ENCODE results near the gene RGS16.
"Not testable (repeated sequence)": the region's sequence is repeated elsewhere in the genome, so short reads cannot be mapped to it uniquely, and the experiment has no call there.

RGS16 gene

DNA sequence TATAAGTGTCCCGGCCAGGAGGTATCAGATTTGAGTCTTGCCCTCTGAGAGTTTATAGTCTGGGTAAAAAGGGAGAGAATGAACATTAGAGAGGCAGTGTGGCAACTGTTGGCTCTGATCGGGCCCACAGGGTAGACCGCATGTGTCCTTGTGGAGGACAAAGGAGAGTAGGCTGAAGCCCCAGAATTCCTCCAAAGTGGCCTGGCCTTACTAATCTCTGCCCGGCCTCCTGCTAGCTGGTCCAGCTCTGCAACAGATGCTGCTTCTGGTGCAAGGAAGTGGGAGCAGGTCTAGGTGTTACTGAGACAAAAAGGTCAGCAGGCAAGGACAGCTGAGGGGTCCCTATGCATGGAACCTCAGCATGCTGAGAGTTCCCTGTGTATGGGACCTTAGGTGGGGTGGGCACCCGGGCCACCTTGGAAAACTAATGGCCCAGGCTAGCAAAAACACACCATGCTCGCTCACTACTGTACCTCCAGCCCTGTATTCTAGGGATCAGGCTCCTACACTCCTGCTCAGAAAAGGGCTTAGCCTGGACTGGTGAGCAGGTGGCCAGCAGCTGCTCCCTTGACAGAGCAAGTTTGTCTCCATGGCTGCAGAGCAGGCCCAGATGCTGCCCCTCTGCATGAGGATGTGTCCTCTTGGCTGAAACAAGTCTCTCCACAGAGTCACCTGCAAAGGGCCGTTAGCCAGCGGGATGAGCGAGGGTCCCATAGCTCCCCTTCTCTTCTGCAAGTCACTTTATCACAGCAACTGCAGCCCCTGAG is 30.3 kb upstream of the RGS16 start:
- TF ChIP-seq ZNF274 (IDR thresholded peaks at IDR 0.05; ENCODE audit: low read depth, low read length) = no peak
- H3K4me3 ChIP-seq (ENCODE audit: low read length) = no peak overlapping the region

DNA sequence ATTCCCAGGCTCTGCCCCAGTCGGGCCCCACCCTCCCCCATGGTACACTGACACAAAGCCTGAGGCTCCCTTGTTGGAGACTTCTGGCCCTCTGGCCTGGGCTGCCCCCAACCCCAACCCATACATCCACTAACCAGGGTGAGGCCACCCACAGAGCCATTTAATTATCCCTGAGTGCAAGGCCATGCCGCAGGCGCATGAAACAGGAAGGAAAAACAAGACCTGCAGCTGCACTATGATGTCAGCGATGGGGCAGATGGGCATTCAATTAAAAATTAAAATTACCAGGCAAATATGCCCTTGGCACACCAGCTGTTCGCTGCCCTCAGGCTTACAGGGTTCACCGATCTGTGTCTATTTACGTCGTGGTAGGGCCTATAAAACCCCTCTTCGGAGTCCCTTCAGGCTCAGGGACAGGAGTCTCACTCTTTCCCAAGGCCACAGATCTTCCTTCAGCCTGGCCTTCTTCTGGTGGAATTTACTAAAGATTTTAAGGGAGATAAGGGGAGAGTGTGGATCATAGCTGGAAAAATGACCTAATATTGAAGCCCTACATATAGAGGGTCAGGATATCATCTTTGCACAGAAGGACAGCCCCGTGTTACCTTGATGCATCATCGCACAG is 29.6 kb upstream of the RGS16 start:
- H3K4me3 ChIP-seq (ENCODE audit: low read length) = no peak overlapping the region
- TF ChIP-seq ZNF274 (IDR thresholded peaks at IDR 0.05; ENCODE audit: low read depth, low read length) = no peak

- H3K4me3 ChIP-seq (ENCODE audit: low read length) = no peak overlapping the region
- TF ChIP-seq ZNF274 (IDR thresholded peaks at IDR 0.05; ENCODE audit: low read depth, low read length) = no peak
Measured at GRCh38 chr1:182633031-182633430, 28.8 kb upstream of the RGS16 start.

DNA sequence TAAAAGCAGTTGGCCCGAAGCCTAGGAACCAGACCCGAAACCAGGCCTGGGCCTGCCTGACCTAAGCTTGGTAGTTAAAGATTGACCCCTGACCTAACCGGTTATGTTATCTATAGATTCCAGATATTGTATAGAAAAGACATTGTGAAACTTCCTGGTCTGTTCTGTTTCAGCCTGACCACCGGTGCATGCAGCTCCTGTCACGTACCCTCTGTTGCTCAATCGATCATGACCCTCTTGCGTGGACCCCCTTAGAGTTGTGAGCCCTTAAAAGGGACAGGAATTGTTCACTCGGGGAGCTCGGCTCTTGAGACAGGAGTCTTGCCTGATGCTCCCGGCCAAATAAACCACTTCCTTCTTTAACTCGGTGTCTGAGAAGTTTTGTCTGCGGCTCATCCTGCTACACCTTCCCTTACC is 28.3 kb upstream of the RGS16 start:
- not testable (repeated sequence) for H3K4me3 ChIP-seq (ENCODE audit: low read length)

DNA sequence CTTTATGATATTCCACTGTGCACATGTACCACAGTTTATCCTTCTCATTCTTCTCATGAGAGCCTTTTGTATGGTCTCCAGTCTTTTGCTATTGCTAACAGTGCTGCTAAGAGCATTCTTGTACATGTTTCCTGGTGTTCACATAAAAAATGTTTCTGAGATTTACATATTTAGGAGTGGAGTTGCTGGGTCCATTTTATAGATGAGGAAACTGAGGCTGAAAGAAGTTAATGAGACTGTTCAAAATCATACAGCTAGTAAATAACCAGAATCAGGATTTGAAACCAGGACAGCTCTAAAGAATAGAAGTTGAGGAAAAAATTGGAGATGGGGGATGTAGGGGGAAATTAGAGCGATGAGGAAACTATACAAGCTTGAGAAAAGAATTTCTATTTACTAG is 27.8 kb upstream of the RGS16 start:
- H3K4me3 ChIP-seq (ENCODE audit: low read length) = no peak overlapping the region
- no peak for TF ChIP-seq ZNF274 (IDR thresholded peaks at IDR 0.05; ENCODE audit: low read depth, low read length)

DNA sequence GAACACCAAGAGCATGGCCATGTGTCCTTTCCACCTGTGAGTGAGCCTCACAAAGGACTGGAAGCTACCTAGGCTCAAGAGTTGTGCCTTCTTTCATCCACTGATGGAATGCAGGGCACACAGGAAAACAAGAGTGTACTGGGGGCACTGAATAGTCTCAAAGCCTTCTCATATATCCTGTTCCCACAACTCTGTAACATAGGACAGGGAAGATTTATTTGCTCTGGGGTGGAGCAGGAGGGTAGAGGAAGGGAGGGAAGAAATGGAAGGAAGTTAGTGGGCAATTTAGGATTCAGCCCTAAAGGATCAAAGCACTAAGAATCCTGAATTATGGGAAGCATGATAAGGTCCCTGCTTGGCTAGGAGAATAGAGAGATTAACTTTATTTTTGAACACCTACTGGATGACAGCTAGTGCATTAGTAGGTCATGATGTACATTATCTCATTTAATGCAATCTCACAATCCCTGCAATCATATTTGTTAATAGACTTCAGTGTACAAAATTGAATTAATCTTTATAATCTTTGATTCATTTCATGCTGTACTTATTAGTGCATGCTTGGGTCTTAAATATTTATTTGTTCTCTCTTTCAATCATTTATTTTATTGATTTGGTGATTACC is 27.0 kb upstream of the RGS16 start:
- TF ChIP-seq ZNF274 (IDR thresholded peaks at IDR 0.05; ENCODE audit: low read depth, low read length) = no peak
- no peak overlapping the region for H3K4me3 ChIP-seq (ENCODE audit: low read length)

DNA sequence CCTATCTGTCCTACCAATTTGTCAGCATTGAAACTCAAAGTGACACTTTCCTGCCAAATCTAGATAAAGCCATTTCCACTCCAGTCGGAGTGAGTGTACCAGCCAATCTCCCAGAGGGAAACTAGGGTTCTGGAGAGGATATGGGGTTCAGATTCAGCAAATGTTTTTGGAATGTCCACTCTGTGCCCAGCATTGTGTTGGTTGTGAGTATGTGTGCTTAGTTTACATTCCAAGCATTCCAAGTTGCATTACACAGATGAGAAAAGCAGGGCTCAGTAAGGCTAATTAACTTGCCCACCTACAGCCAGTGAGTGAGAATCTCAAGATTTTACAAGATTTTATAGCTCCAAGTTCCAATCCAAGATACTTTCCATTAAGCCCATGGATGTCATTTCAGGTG is 26.4 kb upstream of the RGS16 start:
- TF ChIP-seq ZNF274 (IDR thresholded peaks at IDR 0.05; ENCODE audit: low read depth, low read length) = no peak
- no peak overlapping the region; the same call in 1 of the 2 replicates for H3K4me3 ChIP-seq (ENCODE audit: low read length)

- no peak for TF ChIP-seq ZNF274 (IDR thresholded peaks at IDR 0.05; ENCODE audit: low read depth, low read length)
- H3K4me3 ChIP-seq (ENCODE audit: low read length) = no peak overlapping the region
Measured at GRCh38 chr1:182629499-182630096, 25.4 kb upstream of the RGS16 start.

- no peak for TF ChIP-seq ZNF274 (IDR thresholded peaks at IDR 0.05; ENCODE audit: low read depth, low read length)
- no peak overlapping the region for H3K4me3 ChIP-seq (ENCODE audit: low read length)
Measured at GRCh38 chr1:182629080-182629479, 24.9 kb upstream of the RGS16 start.

GRCh38 chr1:182628657-182629056 is 24.5 kb upstream of the RGS16 start:
- H3K4me3 ChIP-seq (ENCODE audit: low read length) = no peak overlapping the region
- no peak for TF ChIP-seq ZNF274 (IDR thresholded peaks at IDR 0.05; ENCODE audit: low read depth, low read length)

DNA sequence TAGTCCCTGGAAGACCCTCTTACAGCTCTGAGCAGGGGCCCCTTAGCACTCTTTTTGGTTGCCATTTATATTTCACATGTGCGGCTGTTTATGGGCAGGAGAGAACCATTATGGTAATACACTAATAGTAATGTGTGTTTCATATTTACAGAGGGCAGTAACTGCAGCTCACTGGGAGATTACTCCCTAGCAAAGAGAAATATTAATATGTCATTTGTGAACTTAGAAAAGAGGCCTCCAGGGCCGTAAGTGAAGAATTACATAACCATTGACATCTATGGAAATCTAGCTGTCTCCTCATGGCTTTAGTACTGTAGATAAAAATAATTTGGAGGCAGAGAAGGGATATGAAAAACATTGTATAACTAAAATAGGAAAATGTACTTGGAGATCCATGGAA is 23.4 kb upstream of the RGS16 start:
- no peak for TF ChIP-seq ZNF274 (IDR thresholded peaks at IDR 0.05; ENCODE audit: low read depth, low read length)
- H3K4me3 ChIP-seq (ENCODE audit: low read length) = no peak overlapping the region

- TF ChIP-seq ZNF274 (IDR thresholded peaks at IDR 0.05; ENCODE audit: low read depth, low read length) = no peak
Measured at GRCh38 chr1:182626527-182626926, 22.3 kb upstream of the RGS16 start.

DNA sequence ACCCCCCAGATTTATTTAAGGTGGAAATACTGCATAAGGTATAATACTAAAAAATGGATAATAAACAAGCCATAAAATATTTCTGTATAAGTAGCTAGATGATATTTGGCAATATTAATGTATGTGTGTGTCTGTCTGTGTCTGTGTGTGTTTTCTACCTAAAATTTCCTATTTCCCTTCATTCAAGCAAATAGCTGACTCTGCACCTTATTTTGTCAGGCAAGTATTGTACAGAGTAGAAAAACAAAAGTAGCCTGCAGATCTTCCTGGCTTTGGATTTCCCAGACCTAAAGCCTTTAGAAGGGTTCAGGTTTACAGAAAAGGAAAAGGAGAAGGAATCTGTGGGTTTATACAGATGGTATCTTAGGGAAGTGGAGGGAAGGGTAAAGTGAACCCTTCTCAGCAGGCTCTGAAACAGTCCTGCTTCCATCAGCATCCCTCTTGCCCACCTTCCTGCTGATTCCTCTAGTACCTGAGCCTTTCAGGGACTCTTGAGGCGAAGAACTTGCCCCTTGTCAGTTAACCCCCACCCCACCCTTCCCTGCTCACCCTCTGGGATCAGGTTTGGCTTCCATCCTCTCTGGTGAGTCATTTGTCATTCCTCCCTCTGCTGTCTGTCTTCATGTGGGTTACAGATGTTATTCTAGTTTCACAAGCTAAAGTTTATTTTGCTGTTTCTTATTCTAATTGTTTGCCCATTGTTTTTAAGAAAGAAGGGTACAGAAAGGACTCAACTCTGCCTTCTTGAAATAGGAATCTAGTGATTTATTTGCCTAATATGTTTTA is 21.7 kb upstream of the RGS16 start:
- no peak overlapping the region for H3K4me3 ChIP-seq (ENCODE audit: low read length)
- no peak for TF ChIP-seq ZNF274 (IDR thresholded peaks at IDR 0.05; ENCODE audit: low read depth, low read length)

More at GRCh38 chr1:182626527-182626926, 22.3 kb upstream of the RGS16 start:
- H3K4me3 ChIP-seq (ENCODE audit: low read length) = no peak overlapping the region

- H3K4me3 ChIP-seq (ENCODE audit: low read length) = no peak overlapping the region
- no peak for TF ChIP-seq ZNF274 (IDR thresholded peaks at IDR 0.05; ENCODE audit: low read depth, low read length)
Measured at GRCh38 chr1:182625024-182625423, 20.8 kb upstream of the RGS16 start.
